Ishikawa (cell line): ENCODE measurements around the gene GNG11.

Experiments used
- CEBPB ChIP-seq: IDR thresholded peaks from 2 replicates; pipeline ENCODE4 v1.6.1; 2012
- CREB1 ChIP-seq: IDR thresholded peaks from 2 replicates; pipeline ENCODE4 v1.6.1; 2012; ENCODE audit warnings: low read depth
- EGR1 ChIP-seq: IDR thresholded peaks from 2 replicates; pipeline ENCODE4 v1.6.1; 2012
- EP300 ChIP-seq: IDR thresholded peaks from 2 replicates; pipeline ENCODE4 v1.6.1; 2012; ENCODE audit warnings: borderline replicate concordance
- FOXM1 ChIP-seq: IDR thresholded peaks from 2 replicates; pipeline ENCODE4 v1.6.1; 2012; ENCODE audit warnings: low read depth, borderline replicate concordance
- NFIC ChIP-seq: IDR thresholded peaks from 2 replicates; pipeline ENCODE4 v1.6.1; 2012
- RAD21 ChIP-seq: IDR thresholded peaks from 2 replicates; pipeline ENCODE4 v1.6.1; 2012; ENCODE audit warnings: low read depth
- REST ChIP-seq: IDR thresholded peaks from 2 replicates; pipeline ENCODE4 v1.6.1; 2012; ENCODE audit warnings: low read depth, mild to moderate bottlenecking
- TAF1 ChIP-seq: IDR thresholded peaks from 2 replicates; pipeline ENCODE4 v1.6.1; 2012; ENCODE audit warnings: low read depth, mild to moderate bottlenecking
- TCF12 ChIP-seq: IDR thresholded peaks from 2 replicates; pipeline ENCODE4 v1.6.1; 2012; ENCODE audit warnings: low read depth
- TEAD4 ChIP-seq: IDR thresholded peaks from 2 replicates; pipeline ENCODE4 v1.6.1; 2012
- YY1 ChIP-seq: IDR thresholded peaks from 2 replicates; pipeline ENCODE4 v1.6.1; 2012; ENCODE audit warnings: low read depth
- ZBTB7A ChIP-seq: IDR thresholded peaks from 2 replicates; pipeline ENCODE4 v1.6.1; 2012; ENCODE audit warnings: low read depth
- TF ChIP-seq, protein P1 (sequence below): IDR thresholded peaks from 2 replicates; pipeline ENCODE4 v1.6.1; 2012
- TF ChIP-seq, protein P2 (sequence below): IDR thresholded peaks from 2 replicates; pipeline ENCODE4 v1.6.1; 2012

GNG11 gene

DNA sequence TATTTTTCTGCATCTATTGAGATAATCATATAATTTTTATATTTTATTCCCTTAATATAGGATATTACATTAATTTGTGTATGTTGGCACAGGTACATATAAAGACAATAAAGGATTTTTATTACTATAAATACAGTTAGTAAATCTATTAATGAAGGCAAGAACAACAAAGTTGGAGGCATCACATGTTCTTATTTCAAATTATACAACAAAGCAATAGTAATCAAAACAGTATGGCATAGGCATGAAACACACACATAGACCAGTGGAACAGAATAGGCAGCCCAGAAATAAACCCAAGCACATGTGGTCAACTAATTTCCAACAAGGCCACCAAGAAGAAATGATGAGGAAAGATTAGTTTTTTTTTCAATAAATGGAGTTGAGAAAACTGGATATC lies 42.2 kb upstream of the GNG11 start:
- TF ChIP-seq REST = no peak
- no peak for TF ChIP-seq ZBTB7A
- TF ChIP-seq NFIC = no peak
- TF ChIP-seq YY1 = no peak
- no peak for TF ChIP-seq EGR1
- TF ChIP-seq CREB1 = no peak

DNA sequence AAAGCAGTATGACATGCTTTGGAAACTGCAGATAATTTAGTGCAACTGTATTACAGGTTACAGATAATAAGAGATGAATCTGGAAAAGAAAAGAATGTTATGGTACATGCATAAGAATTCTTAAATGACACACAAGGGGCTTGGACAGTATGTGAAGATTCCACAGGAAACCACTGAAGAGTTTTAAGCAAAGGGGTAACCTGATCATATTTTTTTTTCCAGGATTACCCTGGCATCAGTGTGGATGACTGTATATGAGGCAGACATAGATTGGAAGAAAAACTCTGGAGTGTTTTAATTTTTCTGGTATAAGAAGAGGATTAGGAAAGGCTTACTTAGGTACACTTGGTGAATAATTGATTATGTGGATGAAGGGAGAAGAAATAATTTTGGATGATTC lies 39.1 kb upstream of the GNG11 start:
- TF ChIP-seq TAF1 (no peak), TEAD4 (no peak), FOXM1 (no peak), ZBTB7A (no peak), CEBPB (no peak), EP300 (no peak), NFIC (no peak)

GRCh38 chr7:93883078-93883916 lies 38.2 kb upstream of the GNG11 start:
- no peak for TF ChIP-seq TEAD4
- TF ChIP-seq NFIC = no peak
- no peak for TF ChIP-seq TAF1
- TF ChIP-seq ZBTB7A = no peak
- TF ChIP-seq, protein P1, sequence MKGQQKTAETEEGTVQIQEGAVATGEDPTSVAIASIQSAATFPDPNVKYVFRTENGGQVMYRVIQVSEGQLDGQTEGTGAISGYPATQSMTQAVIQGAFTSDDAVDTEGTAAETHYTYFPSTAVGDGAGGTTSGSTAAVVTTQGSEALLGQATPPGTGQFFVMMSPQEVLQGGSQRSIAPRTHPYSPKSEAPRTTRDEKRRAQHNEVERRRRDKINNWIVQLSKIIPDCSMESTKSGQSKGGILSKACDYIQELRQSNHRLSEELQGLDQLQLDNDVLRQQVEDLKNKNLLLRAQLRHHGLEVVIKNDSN = no peak
- TF ChIP-seq EGR1 = no peak
- no peak for TF ChIP-seq CREB1
- TF ChIP-seq, protein P2, sequence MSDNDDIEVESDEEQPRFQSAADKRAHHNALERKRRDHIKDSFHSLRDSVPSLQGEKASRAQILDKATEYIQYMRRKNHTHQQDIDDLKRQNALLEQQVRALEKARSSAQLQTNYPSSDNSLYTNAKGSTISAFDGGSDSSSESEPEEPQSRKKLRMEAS = no peak
- no peak for TF ChIP-seq CEBPB
- TF ChIP-seq TCF12 = no peak
- TF ChIP-seq YY1 = no peak
- TF ChIP-seq FOXM1 = no peak
- TF ChIP-seq REST = no peak
- TF ChIP-seq RAD21 = no peak
- TF ChIP-seq EP300 = no peak

GRCh38 chr7:93883917-93884345 lies 37.6 kb upstream of the GNG11 start:
- TF ChIP-seq CEBPB (no peak), REST (no peak), NFIC (no peak), FOXM1 (no peak), CREB1 (no peak), EGR1 (no peak), YY1 (no peak), RAD21 (no peak), TEAD4 (no peak), ZBTB7A (no peak), TAF1 (no peak)
- TF ChIP-seq, protein P1 = no peak

DNA sequence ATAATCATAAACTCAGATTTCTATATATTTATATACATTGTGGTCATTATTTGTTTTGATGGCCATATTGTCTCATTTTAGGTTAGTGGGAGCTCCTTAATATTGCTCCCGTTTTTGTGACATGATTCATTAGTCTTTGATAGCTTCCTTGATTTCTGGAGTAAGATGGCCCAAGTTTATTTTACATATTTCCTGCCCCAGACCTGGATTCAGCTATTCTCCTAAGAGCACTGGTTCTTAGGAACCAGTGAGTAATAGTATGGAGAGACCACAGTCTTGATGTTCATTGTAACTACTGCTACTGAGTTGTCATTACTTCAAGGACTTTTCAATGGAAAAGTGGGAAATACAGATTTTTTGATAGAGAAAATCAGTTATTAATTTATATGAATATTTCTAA lies 37.0 kb upstream of the GNG11 start:
- TF ChIP-seq, protein P2 = no peak
- no peak for TF ChIP-seq ZBTB7A
- TF ChIP-seq, protein P1 = no peak
- no peak for TF ChIP-seq TCF12
- TF ChIP-seq REST = no peak
- TF ChIP-seq EGR1 = no peak
- TF ChIP-seq NFIC = no peak
